ENCODE measurements around the gene EFEMP2. TPM values are rescaled to one million over a fixed set of nuclear protein-coding genes. Genes with fewer than 3 reads are reported as not detected.

The EFEMP2 gene
- total RNA-seq, 3 donors from 2014 or later (not counting 1 experiment from before 2014, with no cell fraction given), result 6.1 to 13.0 (median 9.8) TPM

GRCh38 chr11:65871811-65872548 is 620 bp downstream of the EFEMP2 start:
- Mint-ChIP-seq H3K36me3 (no peaks in the 10 kb centered on the region), H3K4me3 (peak overlapping the region; percentile 53), H3K4me1 (peaks cover 24 to 31% of the 10 kb centered on the region in 2 donors), H3K9me3 (no peaks in the 10 kb centered on the region), H3K27me3 (ENCODE audit: low read depth in 2 of 2) (no peaks in the 10 kb centered on the region), H3K27ac (peak overlapping the region; percentile 26 to 65)
- 82% methylated on average over 26 of the region's 26 CpGs for WGBS (ENCODE audit: insufficient coverage)
- Histone ChIP-seq H3K27me3 (ENCODE audit: control insufficient read depth, insufficient read depth, low read length) (no peaks in the 10 kb centered on the region), H3K4me1 (ENCODE audit: control insufficient read depth, insufficient read depth, low read length) (peaks cover 40% of the 10 kb centered on the region), H3K27ac (ENCODE audit: low read length) (no peak overlapping the region), H3K9me3 (ENCODE audit: control insufficient read depth, insufficient read depth, low read length) (no peaks in the 10 kb centered on the region), H3K4me3 (ENCODE audit: low read length) (no peak overlapping the region), H3K36me3 (ENCODE audit: control insufficient read depth, insufficient read depth, low read length) (peaks cover 2% of the 10 kb centered on the region)
- DNase-seq, result no peak
- TF ChIP-seq CTCF (IDR thresholded peaks at IDR 0.05), result no peak
- ATAC-seq, result no peak
- intact Hi-C loops (cut with micrococcal nuclease), result loop anchor here (2.0 kb wide), 1 partner anchor 13 kb away; the partner anchor contains the start of gene CFL1

- whole genome bisulfite sequencing (ENCODE audit: insufficient coverage), result 61% methylated on average over 24 of the region's 24 CpGs
Observed at GRCh38 chr11:65870706-65871681, 1.6 kb downstream of the EFEMP2 start.

GRCh38 chr11:65870307-65870658 is 2.3 kb downstream of the EFEMP2 start:
- DNase-seq, result no peak
- no peak for ATAC-seq
- no peak for TF ChIP-seq CTCF (IDR thresholded peaks at IDR 0.05)
- Mint-ChIP-seq H3K4me3 (no peak overlapping the region), H3K27ac (peak overlapping the region in 1 of 2 donors; percentile 65), H3K4me1 (peaks cover 24 to 34% of the 10 kb centered on the region in 2 donors), H3K9me3 (no peaks in the 10 kb centered on the region), H3K27me3 (ENCODE audit: low read depth in 2 of 2) (no peaks in the 10 kb centered on the region), H3K36me3 (no peaks in the 10 kb centered on the region)
- intact Hi-C loops (cut with micrococcal nuclease), result no loop called here
- Histone ChIP-seq H3K27me3 (ENCODE audit: control insufficient read depth, insufficient read depth, low read length) (no peaks in the 10 kb centered on the region), H3K27ac (ENCODE audit: low read length) (no peak overlapping the region), H3K4me1 (ENCODE audit: control insufficient read depth, insufficient read depth, low read length) (peaks cover 36% of the 10 kb centered on the region), H3K36me3 (ENCODE audit: control insufficient read depth, insufficient read depth, low read length) (peaks cover 14% of the 10 kb centered on the region), H3K9me3 (ENCODE audit: control insufficient read depth, insufficient read depth, low read length) (no peaks in the 10 kb centered on the region), H3K4me3 (ENCODE audit: low read length) (no peak overlapping the region)
- 56% methylated on average over 11 of the region's 11 CpGs for WGBS (ENCODE audit: insufficient coverage)

More at GRCh38 chr11:65870706-65871681, 1.6 kb downstream of the EFEMP2 start:
- peaks cover 7% of the 10 kb centered on the region for H3K36me3 ChIP-seq (ENCODE audit: control insufficient read depth, insufficient read depth, low read length)
- Mint-ChIP-seq H3K27me3 (ENCODE audit: low read depth in 2 of 2) (no peaks in the 10 kb centered on the region), H3K4me3 (peak overlapping the region; percentile 33), H3K36me3 (no peaks in the 10 kb centered on the region), H3K27ac (peak overlapping the region; percentile 26 to 65), H3K9me3 (no peaks in the 10 kb centered on the region), H3K4me1 (peaks cover 24 to 34% of the 10 kb centered on the region in 2 donors)
- ATAC-seq, result no peak
- H3K4me3 ChIP-seq (ENCODE audit: low read length), result no peak overlapping the region
- intact Hi-C loops (cut with micrococcal nuclease), result no loop called here
- H3K4me1 ChIP-seq (ENCODE audit: control insufficient read depth, insufficient read depth, low read length), result peaks cover 36% of the 10 kb centered on the region
- no peaks in the 10 kb centered on the region for H3K9me3 ChIP-seq (ENCODE audit: control insufficient read depth, insufficient read depth, low read length)
- TF ChIP-seq CTCF (IDR thresholded peaks at IDR 0.05), result no peak
- no peak for DNase-seq
- H3K27ac ChIP-seq (ENCODE audit: low read length), result no peak overlapping the region
- no peaks in the 10 kb centered on the region for H3K27me3 ChIP-seq (ENCODE audit: control insufficient read depth, insufficient read depth, low read length)

Data from natural killer cell (primary cell).